Upper lobe of right lung (tissue), 1 donor: Measurements from ENCODE around the gene SRSF6. TPM values are rescaled to one million over a fixed set of nuclear protein-coding genes. Genes with fewer than 3 reads are reported as not detected.
"Not testable (repeated sequence)": the region's sequence is repeated elsewhere in the genome, so short reads cannot be mapped to it uniquely, and the experiment has no call there.

Experiments used
- ATAC-seq: fragments of 200-7000 bp; cut with Tn5 transposase; one replicate; pipeline ENCODE4 v1.9.1; 2020; ENCODE audit warnings: mild to moderate bottlenecking, moderate library complexity
- DNase-seq: peaks from one replicate; pipeline ENCODE4 v3.0.0-alpha.2; 2020
- H3K27ac ChIP-seq: fragments of 200-600 bp; one replicate; pipeline ENCODE4 v1.8.0; 2022
- H3K27me3 ChIP-seq: fragments of 200-600 bp; one replicate; pipeline ENCODE4 v1.8.0; 2022; ENCODE audit warnings: mild to moderate bottlenecking
- H3K36me3 ChIP-seq: fragments of 200-600 bp; one replicate; pipeline ENCODE4 v1.8.0; 2022
- H3K4me1 ChIP-seq: fragments of 200-600 bp; one replicate; pipeline ENCODE4 v1.8.0; 2022
- H3K4me3 ChIP-seq: fragments of 200-600 bp; one replicate; pipeline ENCODE4 v1.8.0; 2022; ENCODE audit warnings: mild to moderate bottlenecking
- H3K9me3 ChIP-seq: fragments of 200-600 bp; one replicate; pipeline ENCODE4 v1.8.0; 2022
- intact Hi-C: fragments of 100-400 bp; cut with DNase I; formaldehyde crosslinking; loops from one replicate; pipeline ENCODE4 v1.11.0; 2022
- total RNA-seq: library from RNA; stranded (reverse); fragmentation: NEBNext Ultra II Directional; extraction: Animal tissue kit (Norgen Biotek cat#: 25700); gene quantifications from one replicate; pipeline ENCODE4 v1.2.1, GENCODE V29; 2021
- TF ChIP-seq, protein P1 (sequence below): fragments of 200-600 bp; IDR thresholded peaks from one replicate; pipeline ENCODE4 v1.8.0; 2022; ENCODE audit warnings: antibody characterized with exemption
- donor health status: DM: no; HTN: yes; CAD: no; lungs with severe emphysema.

The SRSF6 gene
- total RNA-seq, 1 donor from 2014 or later, result 145 TPM

GRCh38 chr20:43420192-43420591 is 37.5 kb upstream of the SRSF6 start:
- TF ChIP-seq, protein P1, sequence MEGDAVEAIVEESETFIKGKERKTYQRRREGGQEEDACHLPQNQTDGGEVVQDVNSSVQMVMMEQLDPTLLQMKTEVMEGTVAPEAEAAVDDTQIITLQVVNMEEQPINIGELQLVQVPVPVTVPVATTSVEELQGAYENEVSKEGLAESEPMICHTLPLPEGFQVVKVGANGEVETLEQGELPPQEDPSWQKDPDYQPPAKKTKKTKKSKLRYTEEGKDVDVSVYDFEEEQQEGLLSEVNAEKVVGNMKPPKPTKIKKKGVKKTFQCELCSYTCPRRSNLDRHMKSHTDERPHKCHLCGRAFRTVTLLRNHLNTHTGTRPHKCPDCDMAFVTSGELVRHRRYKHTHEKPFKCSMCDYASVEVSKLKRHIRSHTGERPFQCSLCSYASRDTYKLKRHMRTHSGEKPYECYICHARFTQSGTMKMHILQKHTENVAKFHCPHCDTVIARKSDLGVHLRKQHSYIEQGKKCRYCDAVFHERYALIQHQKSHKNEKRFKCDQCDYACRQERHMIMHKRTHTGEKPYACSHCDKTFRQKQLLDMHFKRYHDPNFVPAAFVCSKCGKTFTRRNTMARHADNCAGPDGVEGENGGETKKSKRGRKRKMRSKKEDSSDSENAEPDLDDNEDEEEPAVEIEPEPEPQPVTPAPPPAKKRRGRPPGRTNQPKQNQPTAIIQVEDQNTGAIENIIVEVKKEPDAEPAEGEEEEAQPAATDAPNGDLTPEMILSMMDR, result no peak
- H3K9me3 ChIP-seq, result peaks cover 9% of the 10 kb centered on the region
- intact Hi-C loops, result no loop called here
- H3K4me1 ChIP-seq, result no peaks in the 10 kb centered on the region
- no peak overlapping the region for H3K27ac ChIP-seq
- no peaks in the 10 kb centered on the region for H3K36me3 ChIP-seq
- no peak for DNase-seq
- no peak overlapping the region for H3K4me3 ChIP-seq
- H3K27me3 ChIP-seq, result no peaks in the 10 kb centered on the region
- no peak for ATAC-seq

GRCh38 chr20:43420913-43421312 is 36.8 kb upstream of the SRSF6 start:
- H3K27ac ChIP-seq, ATAC-seq, DNase-seq, H3K36me3 ChIP-seq, H3K4me3 ChIP-seq, H3K4me1 ChIP-seq, H3K9me3 ChIP-seq, H3K27me3 ChIP-seq, intact Hi-C loops: not testable (repeated sequence)

GRCh38 chr20:43426172-43426571 is 31.5 kb upstream of the SRSF6 start:
- no peaks in the 10 kb centered on the region for H3K36me3 ChIP-seq
- DNase-seq (no peak), ATAC-seq (no peak)
- no peak overlapping the region for H3K4me3 ChIP-seq
- H3K4me1 ChIP-seq, result no peaks in the 10 kb centered on the region
- H3K27me3 ChIP-seq, result no peaks in the 10 kb centered on the region
- TF ChIP-seq, protein P1, result no peak
- intact Hi-C loops, result no loop called here
- no peaks in the 10 kb centered on the region for H3K9me3 ChIP-seq
- H3K27ac ChIP-seq, result no peak overlapping the region

- no peak for DNase-seq
- no peak overlapping the region for H3K4me3 ChIP-seq
- H3K9me3 ChIP-seq, result no peaks in the 10 kb centered on the region
- H3K27ac ChIP-seq, result no peak overlapping the region
- no peaks in the 10 kb centered on the region for H3K4me1 ChIP-seq
- intact Hi-C loops, result no loop called here
- no peak for ATAC-seq
- no peaks in the 10 kb centered on the region for H3K27me3 ChIP-seq
- no peaks in the 10 kb centered on the region for H3K36me3 ChIP-seq
- TF ChIP-seq, protein P1, result no peak
Observed at GRCh38 chr20:43430265-43431133, 27.2 kb upstream of the SRSF6 start.

GRCh38 chr20:43431134-43431519 is 26.6 kb upstream of the SRSF6 start:
- Histone ChIP-seq H3K4me1 (no peaks in the 10 kb centered on the region), H3K4me3 (no peak overlapping the region), H3K36me3 (no peaks in the 10 kb centered on the region), H3K27me3 (no peaks in the 10 kb centered on the region), H3K9me3 (no peaks in the 10 kb centered on the region), H3K27ac (no peak overlapping the region)
- no peak for DNase-seq
- no peak for ATAC-seq
- TF ChIP-seq, protein P1, result no peak
- intact Hi-C loops, result no loop called here

DNA sequence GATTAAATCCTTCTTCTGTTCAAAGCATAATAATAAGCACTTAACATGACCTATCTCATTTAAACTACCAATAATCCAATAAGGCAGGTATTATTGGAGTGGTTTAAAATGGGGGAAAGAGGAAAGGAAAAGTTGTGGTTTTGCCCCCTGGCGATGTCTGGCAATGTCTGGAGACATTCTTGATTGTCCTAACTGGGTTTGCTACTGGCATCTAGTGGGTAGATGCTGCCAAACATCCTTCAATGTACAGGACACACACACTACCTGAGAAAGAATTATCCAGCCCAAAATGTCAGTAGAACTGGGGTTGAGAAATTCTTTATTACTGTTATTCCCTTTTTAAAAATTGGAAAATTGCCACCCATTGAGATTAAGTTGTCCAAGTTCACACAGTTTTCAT is 25.2 kb upstream of the SRSF6 start:
- Histone ChIP-seq H3K27ac (no peak overlapping the region), H3K27me3 (no peaks in the 10 kb centered on the region), H3K9me3 (no peaks in the 10 kb centered on the region), H3K36me3 (no peaks in the 10 kb centered on the region), H3K4me1 (no peaks in the 10 kb centered on the region), H3K4me3 (no peak overlapping the region)
- DNase-seq (no peak), ATAC-seq (no peak)
- TF ChIP-seq, protein P1, result no peak
- intact Hi-C loops, result no loop called here
